Islet of Langerhans (tissue), 1 donor: ENCODE measurements around the gene KIAA0232.
"Not testable (repeated sequence)": the region's sequence is repeated elsewhere in the genome, so short reads cannot be mapped to it uniquely, and the experiment has no call there.

Experiments used
- FAIRE-seq: peaks from one replicate; lab custom pipeline; 2011; peaks lifted over from hg19 to GRCh38; lab: Jason Lieb, UNC

Gene KIAA0232

GRCh38 chr4:6812766-6813165 lies 30.2 kb downstream of the KIAA0232 start:
- FAIRE-seq, result no peak

GRCh38 chr4:6813725-6814124 lies 31.2 kb downstream of the KIAA0232 start:
- no peak for FAIRE-seq

GRCh38 chr4:6815029-6815836 lies 32.7 kb downstream of the KIAA0232 start:
- FAIRE-seq, result no peak

GRCh38 chr4:6819295-6819694 lies 36.8 kb downstream of the KIAA0232 start:
- FAIRE-seq, result peak; percentile 21

- FAIRE-seq, result no peak
Observed at GRCh38 chr4:6820695-6821094, 38.2 kb downstream of the KIAA0232 start.

GRCh38 chr4:6824071-6824470 lies 41.5 kb downstream of the KIAA0232 start:
- FAIRE-seq, result no peak

GRCh38 chr4:6824772-6825402 lies 42.4 kb downstream of the KIAA0232 start:
- no peak for FAIRE-seq

- no peak for FAIRE-seq
Observed at GRCh38 chr4:6825403-6825802, 42.9 kb downstream of the KIAA0232 start.

- no peak for FAIRE-seq
Observed at GRCh38 chr4:6826781-6827508, 44.4 kb downstream of the KIAA0232 start.

- FAIRE-seq, result no peak
Observed at GRCh38 chr4:6829086-6829485, 46.6 kb downstream of the KIAA0232 start.

- no peak for FAIRE-seq
Observed at GRCh38 chr4:6834867-6835266, 52.3 kb downstream of the KIAA0232 start.

GRCh38 chr4:6835616-6836015 lies 53.1 kb downstream of the KIAA0232 start:
- not testable (repeated sequence) for FAIRE-seq

- not testable (repeated sequence) for FAIRE-seq
Observed at GRCh38 chr4:6837106-6837505, 54.6 kb downstream of the KIAA0232 start.

GRCh38 chr4:6839579-6839978 lies 57.1 kb downstream of the KIAA0232 start:
- no peak for FAIRE-seq

GRCh38 chr4:6840062-6840976 lies 57.8 kb downstream of the KIAA0232 start:
- no peak for FAIRE-seq

GRCh38 chr4:6845027-6845426 lies 62.5 kb downstream of the KIAA0232 start:
- FAIRE-seq, result no peak

- no peak for FAIRE-seq
Observed at GRCh38 chr4:6845574-6845973, 63.0 kb downstream of the KIAA0232 start.

GRCh38 chr4:6847178-6847577 lies 64.7 kb downstream of the KIAA0232 start:
- no peak for FAIRE-seq

- no peak for FAIRE-seq
Observed at GRCh38 chr4:6848717-6849305, 66.3 kb downstream of the KIAA0232 start.

- FAIRE-seq, result no peak
Observed at GRCh38 chr4:6849691-6850090, 67.2 kb downstream of the KIAA0232 start.

- no peak for FAIRE-seq
Observed at GRCh38 chr4:6851431-6851830, 68.9 kb downstream of the KIAA0232 start.

- no peak for FAIRE-seq
Observed at GRCh38 chr4:6851962-6852361, 69.4 kb downstream of the KIAA0232 start.
